GM19463 (cell line): ENCODE measurements around the gene PRRC1.

Experiments
- ATAC-seq: cut with Tn5 transposase; IDR thresholded peaks from one replicate; pipeline ENCODE4 v1.9.1; 2021; ENCODE audit warnings: mild to moderate bottlenecking, moderate library complexity; ENCODE audit not compliant: unreplicated experiment

Gene PRRC1

DNA sequence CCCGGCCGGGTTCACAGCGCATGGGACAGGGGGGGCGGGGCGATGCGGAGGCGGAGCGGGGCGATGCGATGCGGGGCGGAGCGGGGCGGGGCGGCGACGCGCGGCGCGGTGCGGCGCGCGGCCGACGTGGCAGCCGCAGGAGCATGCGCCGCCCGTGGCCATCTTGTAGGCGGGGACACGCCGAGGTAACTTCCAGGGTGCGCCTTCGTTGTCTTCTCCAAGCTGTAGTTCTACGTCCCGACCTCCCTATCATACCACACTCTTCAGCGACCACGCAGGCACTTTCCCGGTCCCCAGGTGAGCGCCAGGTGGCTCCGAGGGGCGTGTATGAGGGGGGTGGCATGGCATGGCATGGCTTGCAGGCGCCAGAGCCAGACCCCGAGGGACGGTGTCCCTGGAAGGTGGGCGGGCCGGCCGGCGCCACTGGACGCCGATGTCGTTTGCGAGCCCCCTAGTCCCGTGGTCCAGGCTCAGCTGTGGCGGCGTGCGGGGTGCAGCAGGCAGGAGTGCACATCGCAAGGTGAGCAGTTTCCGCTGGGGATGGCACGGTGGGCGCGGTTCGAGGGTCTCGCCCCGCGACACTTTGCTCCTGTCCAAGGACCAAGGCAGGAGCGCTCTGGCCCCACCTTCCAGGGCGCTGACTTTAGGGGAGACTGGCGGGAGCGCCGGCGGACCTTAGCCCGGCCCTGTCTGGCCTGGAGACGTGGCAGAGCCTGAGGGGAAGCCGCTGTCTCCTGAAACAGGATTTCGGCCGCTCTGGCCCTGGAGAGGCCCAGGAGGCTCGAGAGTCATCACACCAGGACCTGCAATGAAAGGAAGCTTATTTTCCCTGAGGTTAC lies at the start of gene PRRC1:
TSS of gene PRRC1 (plus strand) at position 161 of the 839 bp plus-strand sequence. CDS start 5,840 bp downstream, outside the sequence.
- ATAC-seq: peak; percentile 88

DNA sequence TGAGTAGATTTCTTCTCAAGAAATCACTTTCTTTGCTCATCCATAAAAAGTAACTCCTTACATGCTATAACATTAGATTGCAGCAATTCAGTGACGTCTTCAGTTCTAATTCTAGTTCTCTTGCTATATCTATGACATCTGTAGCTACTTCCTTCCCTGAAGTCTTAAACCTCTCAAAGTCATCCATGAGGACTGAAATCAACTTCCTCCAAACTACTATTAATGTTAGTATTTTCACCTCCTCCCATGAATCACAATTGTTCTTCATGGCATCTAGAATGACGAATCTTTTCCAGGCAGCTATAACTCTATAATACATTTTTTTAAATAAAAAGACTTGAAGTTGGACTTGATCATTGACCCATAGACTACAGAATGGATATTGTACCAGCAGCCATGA lies 46.2 kb upstream of the PRRC1 start:
- ATAC-seq: no peak

DNA sequence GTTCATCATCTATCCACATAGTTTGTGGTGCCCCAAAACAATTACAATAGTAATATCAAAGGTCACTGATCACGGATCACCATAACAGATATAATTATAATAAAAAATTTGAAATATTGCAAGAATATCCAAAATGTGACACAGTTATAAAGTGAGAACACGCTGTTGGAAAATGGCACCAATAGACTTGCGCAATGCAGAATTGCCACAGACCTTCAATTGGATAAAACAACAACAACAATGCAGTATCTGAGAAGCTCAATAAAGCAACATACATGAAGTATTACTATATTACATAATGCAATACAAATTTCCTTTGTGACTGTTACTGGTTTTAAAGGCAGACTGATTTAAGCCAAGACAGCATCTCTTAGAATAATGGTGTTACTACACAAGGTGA lies 44.7 kb upstream of the PRRC1 start:
- ATAC-seq: no peak

DNA sequence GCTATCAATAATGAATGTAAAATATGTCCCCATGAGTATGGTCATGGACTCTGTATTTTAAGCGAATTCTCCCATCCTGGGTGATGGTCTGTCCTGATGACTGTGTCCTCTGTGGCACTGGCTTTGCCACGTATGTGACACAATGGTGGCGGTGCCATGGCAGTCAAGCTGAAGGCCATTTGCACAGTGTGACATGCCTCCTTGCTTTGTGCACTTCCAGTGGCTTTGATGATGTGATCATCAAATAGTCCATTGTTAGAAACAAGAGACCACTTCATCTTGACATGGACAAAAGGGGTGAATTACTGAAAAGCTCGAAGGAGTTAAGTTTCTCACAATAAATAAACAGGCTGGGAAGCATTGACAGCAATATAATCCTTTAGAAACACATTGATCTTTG lies 31.0 kb upstream of the PRRC1 start:
- no peak for ATAC-seq

DNA sequence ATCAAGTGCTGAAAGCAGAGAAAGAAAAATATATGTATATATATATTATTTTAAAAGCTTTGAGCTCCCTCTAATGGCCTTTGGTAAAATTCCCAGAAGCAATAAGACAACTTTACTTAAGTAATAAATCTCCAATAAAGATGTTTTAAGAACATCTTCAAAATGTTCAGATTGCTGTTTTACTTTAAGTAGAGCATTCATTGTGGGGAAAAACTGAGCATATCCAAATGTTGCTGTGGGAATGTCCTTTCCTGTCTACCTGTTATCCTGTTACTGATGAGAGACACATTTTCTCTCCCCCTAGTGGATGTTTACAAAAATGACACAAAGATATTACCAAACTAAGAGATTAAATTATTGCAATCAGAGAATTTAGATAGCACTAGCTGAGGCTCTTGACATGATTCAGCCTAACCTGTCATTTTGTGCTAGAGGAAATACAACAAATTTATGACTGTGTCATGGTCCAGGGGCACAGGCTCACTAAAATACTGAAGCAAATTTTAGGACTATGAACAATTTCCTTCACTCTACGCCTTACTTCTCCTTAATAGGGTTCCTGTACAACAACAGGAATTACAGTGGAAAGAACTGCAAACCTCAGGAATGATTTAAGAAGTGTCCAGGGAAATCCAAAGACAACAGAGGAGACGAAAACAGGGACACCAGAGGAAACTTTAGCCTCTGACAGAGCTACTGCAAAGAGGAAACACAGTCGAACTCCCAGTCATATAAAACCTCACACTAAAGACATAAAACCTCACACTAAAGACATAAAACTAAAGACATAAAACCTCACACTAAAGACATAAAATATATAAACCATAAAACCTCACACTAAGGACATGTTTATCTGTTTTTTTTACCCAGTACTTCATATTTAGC lies 24.3 kb upstream of the PRRC1 start:
- ATAC-seq: peak; percentile 67

DNA sequence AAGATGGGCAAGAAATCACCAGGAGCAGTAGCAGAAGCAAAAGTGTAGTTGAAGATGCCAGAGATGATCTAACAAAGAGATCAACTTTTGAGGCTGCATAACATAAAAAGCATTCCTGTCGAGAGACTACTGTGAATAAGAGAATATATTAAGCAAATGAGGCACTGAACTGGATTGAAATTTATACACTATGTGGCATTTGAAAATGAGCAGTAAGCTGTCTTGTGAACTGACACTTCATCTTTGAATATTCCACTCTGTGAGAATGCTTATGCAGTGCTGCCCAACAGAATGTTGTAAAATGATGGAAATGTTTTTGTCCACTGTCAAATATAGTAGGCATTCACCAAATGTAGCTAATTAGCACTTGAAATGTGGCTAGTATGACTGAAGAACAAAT lies 18.9 kb upstream of the PRRC1 start:
- ATAC-seq: no peak

DNA sequence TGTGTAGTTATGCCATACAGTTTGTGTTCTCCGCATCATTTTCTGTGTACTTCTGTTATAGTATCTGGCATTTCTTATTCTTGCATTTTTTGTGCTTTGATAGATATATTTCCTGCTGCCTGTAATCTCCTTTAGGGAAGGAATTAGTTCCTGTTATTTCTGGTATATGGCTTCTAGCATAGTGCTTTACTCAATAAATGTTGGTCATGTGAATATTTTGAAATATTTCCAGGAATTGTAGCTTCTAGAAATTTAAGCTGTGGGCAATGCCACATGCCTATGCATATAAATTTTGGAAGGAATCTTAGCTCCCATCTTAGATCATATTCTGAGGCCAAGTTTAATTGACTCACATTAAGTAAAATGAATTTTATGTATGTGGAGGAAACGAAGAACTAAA lies 11.5 kb upstream of the PRRC1 start:
- no peak for ATAC-seq

DNA sequence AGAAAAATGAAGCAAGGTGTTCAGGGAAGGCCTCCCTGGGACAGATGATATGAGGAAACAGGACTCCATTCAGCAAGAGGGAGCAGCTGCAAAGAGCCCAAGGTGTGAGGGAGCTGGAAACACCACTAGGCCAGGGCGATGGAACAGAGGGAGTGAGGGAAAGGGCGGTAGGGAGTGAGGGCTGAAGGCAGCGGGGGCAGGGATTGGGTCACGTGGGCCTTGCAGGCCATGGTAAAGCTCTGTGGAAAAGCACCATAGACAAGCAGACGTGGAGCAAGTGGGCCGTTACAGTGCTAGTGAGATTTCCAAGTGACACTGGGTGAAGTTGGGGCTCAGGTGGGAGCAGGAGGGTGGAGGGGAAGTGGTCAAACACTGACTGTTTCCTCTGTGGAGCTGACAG lies 10.8 kb upstream of the PRRC1 start:
- no peak for ATAC-seq

DNA sequence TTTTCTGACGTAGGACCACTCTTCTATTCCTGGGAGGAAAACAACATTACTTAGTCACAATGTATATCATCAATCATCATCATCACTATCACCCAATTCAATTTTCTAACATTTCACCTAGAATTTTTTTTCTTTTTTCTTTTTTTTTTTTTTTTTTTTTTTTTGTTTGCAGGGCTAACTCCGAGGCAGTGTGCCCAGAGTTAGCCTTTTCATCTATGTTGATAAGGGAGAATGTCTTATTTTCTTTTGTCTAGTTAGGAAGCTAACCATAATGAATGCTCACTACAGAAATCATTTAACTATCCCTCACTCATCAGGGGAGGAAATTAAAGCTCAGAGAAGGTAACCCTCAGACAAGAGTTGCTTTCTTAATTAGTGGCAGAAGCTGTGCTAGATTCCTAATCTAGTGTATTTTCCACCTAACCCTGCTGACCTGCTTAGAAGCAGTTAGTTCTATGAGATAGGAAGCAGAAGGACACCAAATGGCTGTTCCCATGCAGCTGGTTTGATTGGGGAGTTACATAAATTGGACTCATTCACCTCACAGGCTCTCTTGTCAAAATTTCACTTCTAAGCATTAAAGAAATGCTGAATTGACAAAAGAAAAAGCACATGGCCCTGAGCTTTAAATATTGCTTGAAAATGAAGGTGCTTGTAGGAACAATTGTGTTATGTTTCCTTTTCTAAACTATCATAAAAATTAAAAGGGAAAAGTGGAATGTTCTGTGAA lies 8.6 kb upstream of the PRRC1 start:
- ATAC-seq: no peak

DNA sequence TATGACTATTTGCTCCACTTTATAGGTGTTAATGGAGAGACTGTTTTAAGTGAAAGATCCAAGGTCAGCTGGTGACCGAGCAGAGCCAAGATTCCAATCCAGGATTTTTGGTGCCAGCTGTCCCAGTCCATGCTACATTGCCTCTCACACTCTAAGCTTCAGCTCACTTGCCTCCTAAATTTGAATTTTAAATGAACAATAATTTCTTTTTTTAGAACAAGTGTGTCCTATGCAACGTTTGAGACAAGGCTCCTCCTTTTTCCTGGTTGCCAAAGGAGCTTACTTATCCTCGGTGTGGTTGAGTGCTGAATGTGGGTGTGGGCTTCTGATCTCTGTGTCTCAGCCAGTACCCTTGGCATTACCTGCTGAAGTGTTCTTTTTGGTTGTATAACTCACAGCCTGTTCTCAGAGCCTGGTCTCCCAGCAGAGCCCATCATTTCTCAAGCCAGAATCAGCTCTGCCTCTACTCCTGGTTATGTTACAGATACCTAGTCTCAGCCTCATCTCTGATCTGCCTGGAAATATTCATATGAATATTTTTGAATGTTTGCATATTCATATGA lies 4.0 kb upstream of the PRRC1 start:
- ATAC-seq: no peak

DNA sequence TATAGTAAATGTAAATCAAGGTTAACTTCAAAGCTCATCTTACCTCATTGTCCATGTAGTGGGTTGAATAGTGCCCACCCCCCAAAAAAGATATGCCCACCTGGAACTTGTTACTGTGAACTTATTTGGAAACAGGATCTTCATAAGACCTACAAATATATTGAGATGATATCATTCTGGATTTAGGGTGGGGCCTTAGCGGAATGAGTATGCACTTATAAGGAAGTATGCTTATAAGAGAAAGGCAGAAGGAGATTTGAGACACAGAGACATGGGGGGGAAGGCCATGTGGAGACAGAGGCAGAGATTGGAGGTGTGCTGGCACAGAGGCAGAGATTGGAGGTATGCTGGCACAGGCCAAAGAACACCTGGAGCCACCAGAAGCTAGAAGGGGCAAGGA lies 2.6 kb upstream of the PRRC1 start:
- ATAC-seq: no peak

DNA sequence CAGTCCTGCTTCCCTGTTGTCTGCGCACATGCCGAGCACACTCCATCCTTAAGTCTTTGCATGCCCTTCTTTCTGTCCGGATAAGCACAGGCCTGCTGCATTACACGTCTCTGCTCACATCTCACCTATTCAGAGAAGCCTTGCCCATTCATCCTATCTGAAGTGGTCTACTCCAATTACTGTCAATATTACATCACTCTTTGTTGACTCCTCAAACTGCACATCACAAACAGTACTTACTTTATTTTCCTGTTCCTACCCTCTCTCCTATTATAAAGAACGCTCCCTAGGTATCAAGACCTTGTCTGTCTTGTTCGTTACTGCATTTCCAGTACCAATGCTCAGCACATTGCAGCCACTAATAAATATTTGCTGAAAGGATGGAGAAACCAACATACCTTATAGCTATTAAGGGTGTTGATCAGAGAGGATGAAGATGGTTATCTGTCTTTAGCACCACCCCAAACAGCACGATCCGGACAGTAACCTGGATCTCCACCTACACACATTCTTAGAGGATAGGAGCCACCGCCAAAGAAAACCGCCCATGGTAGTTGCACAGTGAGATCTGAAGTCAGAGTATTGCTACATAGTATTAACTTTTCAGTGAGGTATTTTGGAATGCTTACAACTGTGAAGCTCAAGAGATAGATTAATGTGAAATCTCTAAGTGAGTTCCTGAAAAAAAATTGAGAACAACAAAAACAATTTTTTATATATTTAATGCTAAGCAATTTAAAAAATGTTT lies 1.6 kb upstream of the PRRC1 start:
- no peak for ATAC-seq

DNA sequence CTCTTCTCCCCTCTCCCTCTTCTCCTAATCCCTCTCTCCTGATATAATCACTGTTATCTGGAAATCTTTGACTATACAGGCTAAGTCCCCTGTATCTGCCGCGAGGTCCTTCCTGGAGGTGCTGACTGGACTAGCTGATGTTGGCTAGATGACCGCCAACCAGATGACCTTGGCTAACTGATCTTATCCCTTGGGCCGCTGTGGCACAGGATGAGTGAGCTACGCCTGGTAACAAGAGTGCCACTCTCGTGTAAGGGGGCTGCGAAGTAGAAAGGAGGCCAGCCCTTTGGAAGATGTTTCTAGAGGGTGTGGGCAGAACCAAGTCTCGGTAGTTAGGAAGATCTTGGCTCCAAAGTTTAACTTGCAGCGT lies 345 bp upstream of the PRRC1 start:
- ATAC-seq: peak; percentile 21

DNA sequence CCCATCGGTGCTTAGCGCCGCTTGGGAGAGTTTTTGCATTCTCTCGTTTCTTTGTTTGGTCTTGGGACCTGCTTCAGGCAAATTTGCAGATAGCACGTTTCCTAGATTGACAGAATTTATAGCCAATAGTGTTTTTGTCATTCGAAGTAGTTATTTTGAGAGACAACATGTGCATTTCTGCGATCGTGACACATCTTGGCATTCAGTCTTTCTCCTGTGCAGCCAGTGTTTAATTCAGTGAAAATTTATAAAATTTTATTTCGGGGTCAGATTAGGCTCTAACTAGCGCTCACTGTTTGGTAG lies 830 bp downstream of the PRRC1 start:
- ATAC-seq: peak; percentile 11

DNA sequence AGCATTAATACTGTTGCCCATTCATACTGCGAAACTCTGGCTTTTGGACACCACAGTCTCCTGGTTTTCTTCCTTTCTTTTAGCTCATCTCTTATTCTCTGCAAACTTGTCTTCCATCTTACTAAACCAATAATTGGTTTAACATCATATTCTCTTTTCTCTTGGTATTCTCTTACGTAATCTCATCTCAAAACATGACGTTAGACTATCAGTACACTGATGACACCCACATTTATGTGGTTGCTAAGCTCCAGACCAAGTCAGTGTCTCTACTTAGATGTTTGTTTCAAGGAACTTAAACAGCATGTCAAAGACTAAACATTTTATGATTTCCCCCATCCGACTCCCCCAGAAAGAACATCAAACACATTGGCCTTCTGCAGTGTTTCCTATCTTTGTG lies 2.1 kb downstream of the PRRC1 start:
- no peak for ATAC-seq

DNA sequence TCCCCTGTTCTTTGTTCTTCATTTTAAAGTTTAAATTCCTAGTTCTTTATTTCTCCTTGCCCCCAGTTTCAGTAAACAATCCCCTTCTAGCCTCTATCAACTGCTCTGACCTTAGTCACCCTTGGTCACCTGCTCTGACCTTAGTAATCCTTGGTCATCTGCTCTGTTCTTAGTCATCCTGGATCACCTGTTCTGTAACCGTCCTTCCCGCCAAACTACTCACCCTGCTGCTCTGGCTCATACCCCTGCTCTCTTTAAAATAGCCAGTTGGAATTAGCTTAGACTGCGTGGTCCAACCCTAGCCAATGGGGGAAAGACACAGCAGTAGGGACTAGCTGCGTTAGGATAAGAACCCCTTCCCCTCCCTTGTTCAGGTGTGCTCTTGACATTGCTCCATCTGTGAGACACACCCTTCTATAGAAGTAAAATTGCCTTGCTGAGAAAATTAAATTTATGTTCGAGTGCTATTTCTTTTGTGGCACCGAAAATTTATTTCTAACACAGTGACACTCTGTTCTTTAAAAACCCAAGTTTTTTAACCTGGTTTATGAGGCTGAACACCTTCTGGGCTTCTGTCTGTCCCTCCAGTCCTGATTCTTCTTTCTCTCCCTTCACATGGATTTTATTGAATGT lies 3.8 kb downstream of the PRRC1 start:
- ATAC-seq: no peak

DNA sequence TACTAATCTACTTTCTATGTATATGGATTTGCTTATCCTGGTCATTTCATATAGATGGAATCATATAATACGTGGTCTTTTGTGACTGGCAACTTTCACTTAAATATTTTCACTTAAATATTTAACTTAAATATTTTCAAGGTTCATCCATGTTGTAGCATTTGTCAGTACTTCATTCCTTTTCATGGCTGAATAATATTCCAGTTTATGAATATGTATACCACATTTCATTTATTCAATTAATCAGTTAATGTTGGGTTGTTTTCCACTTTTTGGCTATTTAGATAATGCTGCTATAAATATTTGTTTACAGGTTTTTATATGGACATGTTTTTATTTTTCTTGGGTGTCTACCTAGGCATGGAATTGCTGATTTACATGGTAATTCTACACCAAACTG lies 7.7 kb downstream of the PRRC1 start:
- ATAC-seq: no peak

DNA sequence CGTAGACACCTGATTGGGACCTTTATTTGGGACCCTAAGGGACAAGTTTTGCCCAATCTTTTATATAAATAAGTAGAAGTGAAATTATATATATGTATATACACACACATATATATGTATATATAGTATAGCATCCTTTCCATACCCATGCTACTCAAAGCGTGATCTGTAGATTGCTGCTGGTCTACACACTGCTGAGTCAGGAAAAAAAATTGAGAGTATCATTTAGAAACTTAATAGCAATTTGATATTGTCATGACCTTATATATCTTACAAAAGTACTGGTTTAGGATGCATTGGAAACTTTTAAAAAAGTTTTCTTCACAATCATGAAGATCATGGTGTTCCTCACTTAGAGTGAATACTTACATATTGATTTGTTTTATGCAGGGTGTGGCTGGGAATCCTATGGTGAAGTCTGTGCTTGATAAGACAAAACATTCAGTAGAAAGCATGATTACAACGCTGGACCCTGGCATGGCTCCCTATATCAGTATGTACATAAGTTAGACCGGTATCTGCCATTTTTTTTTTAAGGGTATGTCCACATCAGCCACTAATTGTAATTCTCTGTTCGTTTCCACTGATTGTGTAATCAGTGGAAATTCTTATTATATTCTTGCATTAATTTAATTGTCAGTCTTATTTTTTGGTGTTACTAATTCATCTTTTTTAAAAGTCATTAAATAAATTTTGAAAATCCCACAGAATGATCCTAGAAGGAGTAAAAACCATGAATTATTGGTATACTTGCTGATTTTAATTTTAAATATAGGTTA lies 12.7 kb downstream of the PRRC1 start:
- no peak for ATAC-seq

DNA sequence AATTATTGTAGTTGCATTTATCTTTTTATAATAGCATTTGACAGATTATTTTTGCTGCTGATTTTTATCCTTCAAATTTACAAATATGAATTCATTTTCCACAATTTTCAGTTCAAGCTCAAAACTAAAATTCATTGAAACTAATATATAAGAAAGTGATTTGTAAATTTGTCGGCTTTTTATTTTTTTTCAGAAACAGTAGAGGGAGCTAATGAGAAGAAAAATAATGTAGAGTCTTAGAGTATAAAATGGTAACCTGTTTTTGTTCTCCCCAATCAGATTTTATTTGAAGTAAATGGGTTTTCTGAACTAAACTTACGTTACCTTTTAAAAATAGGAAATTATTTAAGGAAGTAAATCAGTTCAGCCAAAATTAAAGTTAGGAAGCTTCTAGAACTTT lies 19.2 kb downstream of the PRRC1 start:
- no peak for ATAC-seq
